GM12892 (cell line): ENCODE measurements around the gene SMG6.
"Not testable (repeated sequence)": the region's sequence is repeated elsewhere in the genome, so short reads cannot be mapped to it uniquely, and the experiment has no call there.

Experiments
- DNase-seq: peaks from one replicate; pipeline ENCODE4 v3.0.0; 2011; ENCODE audit not compliant: insufficient read length
- FAIRE-seq: peaks from 2 replicates; lab custom pipeline; 2011; peaks lifted over from hg19 to GRCh38; lab: Jason Lieb, UNC
- POLR2A ChIP-seq: IDR thresholded peaks from 2 replicates; pipeline ENCODE4 v1.6.1; 2011; ENCODE audit warnings: low read depth, low read length, control low read depth
- POLR2AphosphoS5 ChIP-seq: IDR thresholded peaks from 2 replicates; pipeline ENCODE4 v1.6.1; 2011; ENCODE audit warnings: low read depth, low read length, control low read depth
- TAF1 ChIP-seq: IDR thresholded peaks from 2 replicates; pipeline ENCODE4 v1.6.1; 2011; ENCODE audit warnings: low read depth, mild to moderate bottlenecking, control low read depth, low read length, borderline replicate concordance

SMG6 gene

DNA sequence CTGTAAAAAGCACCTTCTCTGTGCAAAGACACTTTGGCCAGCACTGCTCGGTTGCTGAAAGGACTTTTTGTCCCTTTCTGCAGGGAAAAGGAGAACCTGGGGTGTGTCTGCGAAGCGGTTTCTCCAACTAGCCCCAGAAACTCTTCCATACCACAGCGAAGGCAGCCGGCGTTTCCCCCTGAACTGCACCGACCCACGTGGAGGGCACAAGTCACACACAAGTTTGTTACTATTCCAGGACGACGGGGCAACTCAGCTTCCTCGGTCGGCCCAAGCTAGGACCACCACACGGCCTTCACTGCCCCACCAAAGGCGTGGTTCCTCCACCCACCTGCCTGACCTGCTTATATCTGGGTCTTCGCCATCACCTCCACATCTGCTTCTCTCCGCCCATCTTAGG is 280.3 kb downstream of the SMG6 start:
- no peak for TF ChIP-seq POLR2AphosphoS5
- TF ChIP-seq TAF1: no peak
- TF ChIP-seq POLR2A: no peak
- no peak for DNase-seq
- FAIRE-seq: no peak

DNA sequence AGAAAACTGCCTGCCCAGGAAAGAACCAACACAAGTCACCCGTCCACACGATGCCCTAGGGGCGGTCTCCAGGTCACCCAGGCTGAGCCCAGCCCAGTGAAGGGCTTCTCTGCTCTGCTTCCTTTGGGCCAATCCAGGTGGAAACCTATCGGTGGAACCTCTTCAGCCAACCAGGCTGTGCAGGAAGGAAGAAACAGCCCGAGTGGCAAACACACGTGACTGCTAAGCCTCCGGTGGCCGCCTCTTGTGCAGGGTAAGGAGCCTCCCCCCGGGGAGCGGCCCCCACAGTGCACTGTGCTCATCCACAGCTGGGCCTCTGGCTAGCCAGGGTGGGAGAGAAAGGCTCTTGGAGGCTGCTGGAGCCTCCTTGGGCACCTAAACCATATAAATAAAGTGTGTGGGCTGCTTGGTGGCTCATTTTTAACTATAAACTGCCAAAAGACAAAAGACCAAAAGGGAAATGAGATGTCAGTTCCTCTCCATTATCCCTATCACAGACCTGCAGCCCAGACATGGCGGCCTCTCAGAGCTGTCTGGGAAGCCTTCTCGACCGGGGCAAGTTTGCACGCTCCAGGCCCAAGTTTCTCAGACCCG is 280.8 kb downstream of the SMG6 start:
- no peak for TF ChIP-seq TAF1
- no peak for TF ChIP-seq POLR2A
- no peak for TF ChIP-seq POLR2AphosphoS5
- FAIRE-seq (no peak), DNase-seq (no peak)

DNA sequence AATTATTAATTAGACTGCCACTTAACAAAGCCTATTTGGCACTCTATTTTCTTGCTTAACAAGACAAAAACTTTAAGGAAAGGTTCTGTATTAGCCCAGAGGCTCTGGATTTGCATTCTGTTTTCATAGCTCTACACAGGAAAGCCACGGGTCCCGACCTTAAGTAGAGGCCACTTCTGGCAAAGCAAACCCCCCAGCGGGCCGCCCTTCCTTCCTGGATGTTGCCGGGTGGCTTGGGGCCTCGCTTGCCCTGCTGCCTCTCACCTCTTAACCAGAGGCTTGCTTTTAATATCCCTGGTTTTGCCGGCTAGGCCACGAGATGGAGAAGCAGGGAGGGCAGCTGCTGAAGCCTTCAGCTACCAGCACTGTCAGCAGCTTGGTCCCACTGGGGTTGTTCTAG is 282.9 kb downstream of the SMG6 start:
- TF ChIP-seq POLR2AphosphoS5 (no peak), POLR2A (no peak), TAF1 (no peak)
- FAIRE-seq (no peak), DNase-seq (no peak)

DNA sequence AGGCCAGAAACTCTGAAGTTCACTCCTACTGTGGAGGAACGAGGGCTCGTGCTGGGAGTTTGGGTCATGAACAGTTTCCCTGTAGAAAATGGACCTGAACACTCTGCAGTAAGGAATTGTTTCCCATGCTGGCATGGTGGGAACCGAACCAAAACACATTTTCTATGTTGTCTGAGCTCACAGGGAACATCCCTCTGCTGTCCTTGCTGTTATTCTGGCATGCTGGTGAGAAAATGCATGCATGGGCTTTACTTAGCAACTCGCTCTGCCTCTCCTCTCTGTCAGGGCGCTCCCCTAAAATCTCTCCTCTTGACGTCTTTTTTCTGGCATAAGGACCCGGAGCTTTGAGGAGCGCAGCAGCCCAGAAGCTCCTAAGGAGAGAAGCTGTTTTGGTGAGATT is 283.9 kb downstream of the SMG6 start:
- no peak for TF ChIP-seq POLR2AphosphoS5
- no peak for TF ChIP-seq POLR2A
- TF ChIP-seq TAF1: no peak
- FAIRE-seq: no peak
- no peak for DNase-seq

DNA sequence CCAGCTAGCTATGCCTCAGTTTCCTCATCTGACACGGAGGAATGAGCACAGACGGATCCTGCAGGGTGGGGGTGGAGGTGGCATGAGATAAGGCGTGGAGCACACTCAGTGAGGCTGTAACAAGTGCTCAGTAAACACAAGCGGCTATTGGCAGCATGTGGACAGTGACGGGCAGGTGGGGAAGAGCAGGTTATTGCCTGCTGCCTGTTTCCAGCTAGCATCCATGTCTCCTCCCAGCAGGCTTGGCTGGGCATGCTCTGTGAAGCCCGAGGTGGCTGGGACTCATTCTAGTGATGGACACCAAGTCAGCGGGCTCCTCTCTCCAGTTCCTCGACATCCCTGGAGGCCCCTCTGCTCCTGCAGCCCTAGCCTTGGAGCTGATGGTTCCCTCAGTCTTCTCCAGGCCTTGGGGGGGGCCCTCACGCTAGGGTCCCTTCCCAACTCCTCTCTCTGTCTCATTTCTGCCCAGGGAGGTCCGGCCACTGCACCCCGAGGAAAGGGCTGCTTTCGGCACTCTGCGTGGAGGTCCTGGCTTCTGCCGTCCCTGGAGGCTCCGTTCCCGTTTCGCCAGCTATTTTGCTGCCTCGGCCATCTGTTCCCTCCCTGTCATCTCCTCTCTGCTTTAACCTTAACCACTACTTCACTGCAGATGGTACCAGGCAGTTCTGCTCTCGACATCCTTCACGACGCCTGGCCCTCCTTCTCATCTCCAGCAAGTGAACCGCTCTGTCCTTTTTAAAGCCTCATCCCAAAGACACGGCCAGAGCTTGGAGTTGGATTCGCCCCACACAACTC is 284.7 kb downstream of the SMG6 start:
- DNase-seq: no peak
- TF ChIP-seq POLR2AphosphoS5: no peak
- TF ChIP-seq TAF1: no peak
- TF ChIP-seq POLR2A: no peak

DNA sequence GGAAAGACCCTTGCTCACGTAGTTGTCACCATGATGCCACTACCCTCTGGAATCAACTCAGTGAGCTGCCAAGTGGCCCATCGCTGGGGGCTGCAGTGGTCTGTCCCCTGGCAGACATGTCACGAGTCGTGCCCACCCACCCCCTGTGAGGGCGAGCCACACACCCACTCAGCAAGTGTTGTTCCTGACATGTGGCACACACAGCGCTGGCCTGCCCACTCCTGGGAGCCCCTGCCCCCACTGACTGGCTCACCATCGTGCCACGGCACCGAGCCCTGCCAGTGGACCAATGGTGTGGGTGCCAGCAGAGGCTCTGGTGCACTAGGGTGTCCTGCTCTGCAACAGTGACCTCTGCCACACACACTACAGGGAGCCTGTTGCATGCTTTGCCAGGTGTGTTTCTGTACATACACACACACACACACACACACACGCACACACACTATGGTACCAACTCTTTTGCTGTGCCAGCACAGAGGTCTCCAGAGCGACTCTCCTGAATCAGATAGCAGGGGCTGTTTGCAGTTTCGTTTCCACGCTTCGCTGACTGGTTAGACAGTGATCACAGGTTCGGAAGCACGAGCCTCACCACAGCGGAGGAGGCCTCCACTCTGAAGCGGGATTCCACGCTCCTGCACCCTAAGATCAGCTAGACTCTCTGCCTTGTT is 286.2 kb downstream of the SMG6 start:
- no peak for DNase-seq
- no peak for FAIRE-seq
- TF ChIP-seq POLR2AphosphoS5 (no peak), POLR2A (no peak), TAF1 (no peak)

More for the DNA sequence above, 284.7 kb downstream of the SMG6 start:
- FAIRE-seq: no peak

DNA sequence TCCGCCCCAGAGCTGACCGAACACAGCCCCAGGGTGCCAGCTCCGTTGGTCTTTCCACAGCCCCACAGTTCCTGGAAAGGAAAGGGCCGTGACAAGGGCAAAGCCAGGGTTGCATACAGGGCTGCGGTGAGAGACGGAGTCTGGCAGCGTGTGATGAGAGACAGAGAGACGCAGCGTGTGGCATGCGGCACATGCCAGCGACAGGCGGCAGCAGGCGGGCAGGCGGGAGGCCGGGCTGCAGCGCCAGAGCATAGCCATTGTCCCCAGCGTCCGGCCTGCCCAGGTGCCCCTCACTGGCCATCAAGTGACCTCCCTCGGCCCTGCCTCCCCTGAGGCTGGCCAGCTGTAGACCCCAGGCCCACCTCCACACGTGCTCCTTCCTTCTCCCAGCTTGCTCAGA is 287.1 kb downstream of the SMG6 start:
- no peak for FAIRE-seq
- TF ChIP-seq POLR2AphosphoS5: no peak
- no peak for TF ChIP-seq TAF1
- no peak for TF ChIP-seq POLR2A
- DNase-seq: no peak

- DNase-seq: no peak
- TF ChIP-seq TAF1 (no peak), POLR2A (no peak), POLR2AphosphoS5 (no peak)
- no peak for FAIRE-seq
Measured at GRCh38 chr17:2015314-2015713, 288.3 kb downstream of the SMG6 start.

- no peak for FAIRE-seq
- no peak for DNase-seq
- TF ChIP-seq POLR2A: no peak
- TF ChIP-seq TAF1: no peak
- no peak for TF ChIP-seq POLR2AphosphoS5
Measured at GRCh38 chr17:2013994-2014317, 289.6 kb downstream of the SMG6 start.

DNA sequence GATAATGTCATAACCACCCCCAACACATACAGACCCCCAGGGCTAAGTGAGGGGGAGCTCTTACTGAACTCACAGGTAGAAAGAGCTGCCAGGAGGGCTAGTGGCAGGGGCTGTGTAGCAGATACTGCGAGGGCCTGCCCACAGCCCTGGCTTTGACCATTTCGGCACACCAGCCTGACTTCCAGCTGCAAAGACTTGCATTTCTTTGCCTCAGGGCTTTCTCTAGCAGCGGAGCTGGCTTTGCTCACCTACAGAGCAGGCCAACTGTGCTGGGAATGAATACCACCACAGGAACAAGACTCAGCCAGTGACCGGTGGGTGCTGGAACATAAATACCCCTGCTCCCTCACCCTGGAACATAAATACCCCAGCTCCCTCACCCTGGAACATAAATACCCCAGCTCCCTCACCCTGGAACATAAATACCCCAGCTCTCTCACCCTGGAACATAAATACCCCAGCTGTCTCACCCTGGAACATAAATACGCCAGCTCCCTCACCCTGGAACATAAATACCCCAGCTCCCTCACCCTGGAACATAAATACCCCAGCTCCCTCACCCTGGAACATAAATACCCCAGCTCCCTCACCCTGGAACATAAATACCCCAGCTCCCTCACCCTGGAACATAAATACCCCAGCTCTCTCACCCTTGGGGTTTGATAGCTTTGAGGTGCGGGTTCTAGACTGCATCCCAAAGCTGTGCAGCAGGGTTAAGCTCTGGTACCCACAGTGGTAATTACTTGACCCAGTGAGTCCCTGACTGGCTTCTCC is 290.2 kb downstream of the SMG6 start:
- DNase-seq, FAIRE-seq: not testable (repeated sequence)

- FAIRE-seq: no peak
- TF ChIP-seq POLR2AphosphoS5 (no peak), TAF1 (no peak), POLR2A (no peak)
Measured at GRCh38 chr17:2012499-2012898, 291.1 kb downstream of the SMG6 start.

More at GRCh38 chr17:2012499-2012898, 291.1 kb downstream of the SMG6 start:
- no peak for DNase-seq
